HG02943 (cell line): Measurements from ENCODE around the gene VKORC1L1.
A peak's percentile ranks its signal among the peaks of the same experiment; 100 is the strongest.
"Not testable (repeated sequence)": the region's sequence is repeated elsewhere in the genome, so short reads cannot be mapped to it uniquely, and the experiment has no call there.

ENCODE experiments used
- ATAC-seq: cut with Tn5 transposase; IDR thresholded peaks from one replicate; pipeline ENCODE4 v1.9.1; 2021; ENCODE audit warnings: mild to moderate bottlenecking, low read depth, moderate library complexity; ENCODE audit not compliant: unreplicated experiment

The VKORC1L1 gene

GRCh38 chr7:65872776-65873581 is at the start of gene VKORC1L1:
TSS of gene VKORC1L1 (plus strand) at chr7:65873074. CDS start at chr7:65873372, 298 bp downstream.
- peak; percentile 85 for ATAC-seq

DNA sequence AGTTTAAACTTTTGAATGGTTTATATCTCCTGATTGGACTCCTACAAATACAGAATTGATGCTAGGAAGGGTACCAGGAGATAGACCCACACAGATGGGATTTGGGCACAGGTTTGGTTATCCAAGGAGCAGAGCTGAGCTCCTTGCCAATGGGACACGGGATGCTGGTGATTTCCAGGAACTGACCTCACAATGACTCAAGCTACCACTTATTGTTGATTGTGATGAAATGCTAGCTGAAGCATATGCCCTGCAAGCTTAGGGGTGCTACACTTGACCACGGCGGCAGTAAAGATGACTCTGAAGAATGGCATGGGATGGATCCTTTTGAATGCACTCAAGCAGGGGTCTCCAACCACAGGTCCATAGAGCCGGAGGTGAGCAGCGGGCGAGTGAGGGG is 45.5 kb upstream of the VKORC1L1 start:
- ATAC-seq: no peak

DNA sequence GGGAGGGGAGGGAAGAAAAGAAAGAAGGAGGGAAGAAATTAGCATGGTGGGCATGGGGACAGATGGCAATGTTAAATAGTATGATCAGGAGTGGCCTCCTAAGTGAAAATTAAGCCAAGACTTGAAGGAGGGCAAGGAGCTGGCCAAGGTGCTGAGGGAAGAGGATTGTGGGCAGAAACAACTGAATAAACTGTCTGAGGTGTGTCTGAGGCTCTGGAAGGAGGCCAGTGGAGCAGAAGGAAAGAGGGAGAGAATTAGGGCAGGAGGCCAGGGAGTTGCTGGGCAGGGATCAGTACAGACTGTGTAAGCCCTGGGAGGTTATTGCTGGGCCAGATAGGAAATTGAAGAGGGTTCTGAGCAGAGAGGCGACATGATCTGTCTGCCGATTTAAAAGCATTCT is 40.6 kb upstream of the VKORC1L1 start:
- no peak for ATAC-seq

DNA sequence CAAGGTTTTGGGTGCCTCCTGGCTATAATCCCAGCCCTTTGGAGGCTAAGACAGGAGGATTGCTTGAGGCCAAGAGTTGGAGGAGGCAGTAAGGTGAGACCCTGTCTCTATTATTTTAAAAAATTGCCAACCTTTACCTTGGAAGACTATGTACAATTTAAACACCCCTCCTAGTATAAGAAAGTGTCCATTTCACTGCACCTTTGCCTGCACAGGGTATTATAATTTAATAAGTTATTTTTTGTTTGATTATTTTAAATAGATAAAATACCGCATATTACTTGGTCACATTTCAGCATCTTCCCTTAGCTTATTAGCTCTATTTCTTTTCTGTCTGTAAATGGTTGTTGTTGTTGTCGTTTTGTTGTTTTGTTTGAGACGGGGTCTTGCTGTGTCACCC is 36.2 kb upstream of the VKORC1L1 start:
- not testable (repeated sequence) for ATAC-seq

DNA sequence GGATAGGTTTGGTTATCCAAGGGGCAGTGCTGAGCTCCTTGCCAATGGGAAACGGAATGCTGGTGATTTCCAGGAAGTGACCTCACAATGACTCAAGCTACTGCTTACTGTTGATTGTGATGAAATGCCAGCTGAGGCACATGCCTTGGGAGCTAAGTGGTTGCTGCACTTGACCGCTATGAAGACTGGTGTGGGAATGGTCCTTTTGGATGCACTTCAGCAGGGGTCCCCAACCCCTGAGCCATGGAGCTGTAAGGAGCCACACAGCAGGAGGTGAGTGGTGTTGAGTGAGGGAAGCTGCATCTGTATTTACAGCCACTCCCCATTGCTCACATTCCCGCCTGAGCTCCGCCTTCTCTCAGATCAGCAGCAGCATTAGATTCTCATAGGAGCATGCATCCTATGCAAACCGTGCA is 35.3 kb upstream of the VKORC1L1 start:
- not testable (repeated sequence) for ATAC-seq

GRCh38 chr7:65839846-65840245 is 33.0 kb upstream of the VKORC1L1 start:
- no peak for ATAC-seq

GRCh38 chr7:65840446-65840845 is 32.4 kb upstream of the VKORC1L1 start:
- peak; percentile 77 for ATAC-seq

GRCh38 chr7:65843616-65844015 is 29.3 kb upstream of the VKORC1L1 start:
- not testable (repeated sequence) for ATAC-seq

- no peak for ATAC-seq
These were observed 26.8 kb upstream of the VKORC1L1 start for GRCh38 chr7:65846008-65846570.

- not testable (repeated sequence) for ATAC-seq
These were observed 19.4 kb upstream of the VKORC1L1 start for GRCh38 chr7:65853426-65853825.

DNA sequence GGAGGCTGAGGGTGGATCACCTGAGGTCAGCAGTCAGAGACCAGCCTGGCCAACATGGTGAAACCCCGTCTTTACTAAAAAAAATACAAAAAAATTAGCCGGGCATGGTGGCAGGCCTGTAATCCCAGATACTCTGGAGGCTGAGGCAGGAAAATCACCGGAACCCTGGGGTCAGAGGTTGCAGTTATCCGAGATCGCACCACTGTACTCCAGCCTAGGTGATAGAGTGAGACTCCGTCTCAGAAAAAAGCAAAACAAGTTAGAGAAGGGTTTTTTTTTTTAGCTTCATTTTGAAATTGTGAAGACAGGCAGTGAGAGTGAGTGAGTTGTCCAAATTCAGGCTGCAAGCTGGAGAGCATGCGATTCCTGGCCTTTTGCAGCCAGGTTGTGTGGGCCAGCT is 19.0 kb upstream of the VKORC1L1 start:
- not testable (repeated sequence) for ATAC-seq

GRCh38 chr7:65857321-65857894 is 15.5 kb upstream of the VKORC1L1 start:
- ATAC-seq: not testable (repeated sequence)

DNA sequence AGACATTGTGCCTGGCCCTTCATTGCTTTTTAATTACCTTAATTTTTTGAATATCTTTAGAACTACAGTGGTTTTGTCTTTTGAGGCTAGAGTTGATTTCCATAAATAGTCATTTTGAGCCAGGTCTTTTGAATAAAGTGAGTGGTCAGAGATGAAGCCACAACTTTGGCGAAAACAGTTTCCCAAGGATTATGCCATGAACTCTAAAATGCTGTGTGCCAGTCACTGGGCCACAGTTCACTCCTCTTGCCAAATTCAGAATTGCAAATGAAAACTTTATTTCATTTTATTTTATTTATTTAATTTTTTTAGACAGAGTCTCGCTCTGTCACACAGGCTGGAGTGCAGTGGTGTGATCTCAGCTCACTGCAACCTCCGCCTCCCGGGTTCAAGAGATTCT is 14.2 kb upstream of the VKORC1L1 start:
- not testable (repeated sequence) for ATAC-seq

DNA sequence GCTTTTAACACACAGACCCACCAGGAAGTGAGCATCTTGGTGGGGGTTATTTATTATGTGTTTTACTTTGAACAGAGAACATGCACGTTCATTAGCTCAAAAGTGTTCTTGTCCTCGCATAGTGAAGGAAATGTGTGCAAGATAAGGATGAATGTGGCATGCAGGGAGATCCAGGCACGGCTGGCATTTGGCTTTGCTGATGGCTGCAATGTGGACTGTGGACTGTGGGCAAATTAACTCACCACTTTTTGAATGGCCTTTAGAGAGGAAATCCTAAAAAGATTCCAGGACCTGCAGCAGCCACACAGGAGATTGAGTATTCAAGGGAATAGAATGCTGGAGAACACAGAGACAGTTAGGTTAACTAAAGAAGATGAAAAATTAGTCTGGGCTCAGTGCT is 6.6 kb upstream of the VKORC1L1 start:
- not testable (repeated sequence) for ATAC-seq

DNA sequence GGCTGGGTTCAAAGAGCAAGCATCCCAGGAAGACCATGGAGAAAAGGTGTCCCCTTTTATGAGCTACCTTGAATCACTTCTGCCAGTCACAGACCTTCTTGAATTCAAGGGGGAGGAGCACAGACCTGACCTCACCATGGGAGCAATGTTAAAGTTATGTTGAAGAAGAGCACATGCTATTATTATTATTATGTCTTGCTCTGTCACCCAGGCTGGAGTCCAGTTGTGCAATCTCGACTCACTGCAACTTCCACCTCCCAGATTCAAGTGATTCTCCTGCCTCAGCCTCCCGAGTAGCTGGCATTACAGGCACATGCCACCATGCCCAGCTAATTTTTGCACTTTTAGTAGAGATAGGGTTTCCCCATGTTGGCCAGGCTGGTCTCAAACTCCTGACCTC is 5.2 kb upstream of the VKORC1L1 start:
- not testable (repeated sequence) for ATAC-seq

DNA sequence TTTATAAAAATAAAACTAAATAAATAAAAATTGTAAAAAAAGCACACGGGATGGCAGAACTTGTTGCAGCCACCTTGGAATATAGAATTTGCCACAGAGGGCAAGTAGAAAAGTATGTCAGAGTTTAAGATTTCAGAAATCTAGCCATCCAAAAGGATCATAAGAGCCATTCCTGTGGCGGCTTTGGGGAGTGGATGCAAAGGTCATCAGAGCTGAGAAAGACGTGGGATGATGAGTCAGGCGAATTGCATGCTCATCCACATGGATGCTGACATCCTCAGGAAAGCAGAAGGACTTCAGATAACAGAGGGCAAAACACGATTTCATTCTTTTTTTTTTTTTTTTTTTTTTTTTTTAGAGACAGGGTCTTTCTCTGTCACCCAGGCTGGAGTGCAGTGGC is 3.6 kb upstream of the VKORC1L1 start:
- not testable (repeated sequence) for ATAC-seq

GRCh38 chr7:65871451-65871850 is 1.4 kb upstream of the VKORC1L1 start:
- ATAC-seq: not testable (repeated sequence)

DNA sequence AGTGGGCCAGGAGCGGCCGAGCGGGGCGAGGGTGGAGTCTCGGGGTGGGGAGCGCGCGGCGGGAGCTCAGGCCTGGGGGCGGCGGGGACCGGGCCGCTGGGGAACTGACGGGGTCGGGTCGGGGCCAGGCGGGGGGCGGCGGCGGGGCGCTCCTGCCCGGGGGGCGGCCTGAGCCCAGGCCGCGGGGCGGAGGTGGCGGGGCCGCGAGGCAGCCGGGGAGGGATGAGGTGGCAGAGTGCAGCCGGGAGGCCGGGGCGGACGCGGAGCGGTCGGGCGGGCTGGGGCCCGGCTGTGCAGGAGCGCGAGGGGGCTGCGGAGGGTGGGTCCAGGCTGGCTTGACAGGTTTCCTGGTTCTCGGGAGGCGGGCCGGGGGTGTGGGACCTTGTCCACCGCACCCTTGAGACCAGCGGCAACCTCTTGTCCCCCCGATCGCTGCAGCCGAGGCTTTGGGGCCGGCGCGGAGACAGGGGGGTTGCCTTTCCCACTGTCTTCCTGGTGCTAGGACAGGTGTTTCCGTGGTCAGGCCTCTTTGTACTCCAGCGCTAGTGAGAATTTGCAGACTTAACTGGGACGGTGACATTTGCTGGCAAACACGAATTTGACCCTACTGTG is 814 bp downstream of the VKORC1L1 start:
- peak; percentile 34 for ATAC-seq

DNA sequence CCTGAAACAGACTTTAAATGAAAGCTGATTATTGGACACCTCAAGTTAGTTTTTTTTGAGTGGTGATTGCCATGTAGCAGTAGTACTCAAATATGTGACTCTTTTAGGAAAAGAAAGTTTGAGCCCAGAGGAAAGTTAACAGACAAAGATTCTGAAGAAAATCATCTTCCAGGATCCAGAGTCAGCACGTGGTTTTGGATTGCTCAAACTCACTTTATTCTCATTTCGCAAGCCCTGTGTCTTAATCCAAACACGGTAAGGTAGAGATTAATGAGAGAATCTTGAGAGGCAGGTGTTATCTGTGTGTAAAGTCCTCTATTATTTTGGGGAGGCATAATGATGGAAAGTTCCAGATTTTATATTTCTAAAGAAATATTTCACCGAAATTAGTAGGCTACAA is 2.8 kb downstream of the VKORC1L1 start:
- ATAC-seq: not testable (repeated sequence)

GRCh38 chr7:65879292-65880153 is 6.6 kb downstream of the VKORC1L1 start:
- ATAC-seq: not testable (repeated sequence)
